ENCODE measurements around the gene NGFR. TPM values are rescaled to one million over a fixed set of nuclear protein-coding genes. Genes with fewer than 3 reads are reported as not detected.

Gene NGFR
- total RNA-seq, 2 experiments from 2014 or later: 0.16 TPM; not detected in 1

- H3K27ac Mint-ChIP-seq: no peak overlapping the region
- H3K4me3 Mint-ChIP-seq: no peak overlapping the region
- H3K9me3 Mint-ChIP-seq: no peaks in the 10 kb centered on the region
- H3K36me3 Mint-ChIP-seq: no peaks in the 10 kb centered on the region
- no peak for DNase-seq
- peaks cover 16% of the 10 kb centered on the region for H3K27me3 Mint-ChIP-seq
- H3K4me1 Mint-ChIP-seq: peaks cover 6% of the 10 kb centered on the region
Measured at GRCh38 chr17:49513044-49513395, 17.9 kb downstream of the NGFR start.

- Mint-ChIP-seq H3K36me3 (no peaks in the 10 kb centered on the region), H3K9me3 (no peaks in the 10 kb centered on the region), H3K4me1 (peaks cover 6% of the 10 kb centered on the region), H3K27me3 (peaks cover 11% of the 10 kb centered on the region), H3K27ac (no peak overlapping the region), H3K4me3 (no peak overlapping the region)
- DNase-seq: no peak
Measured at GRCh38 chr17:49513641-49514040, 18.5 kb downstream of the NGFR start.

- H3K9me3 Mint-ChIP-seq: no peaks in the 10 kb centered on the region
- H3K4me3 Mint-ChIP-seq: no peak overlapping the region
- H3K4me1 Mint-ChIP-seq: peaks cover 6% of the 10 kb centered on the region
- peaks cover 8% of the 10 kb centered on the region for H3K27me3 Mint-ChIP-seq
- H3K27ac Mint-ChIP-seq: no peak overlapping the region
- H3K36me3 Mint-ChIP-seq: no peaks in the 10 kb centered on the region
- no peak for DNase-seq
Measured at GRCh38 chr17:49514071-49514721, 19.1 kb downstream of the NGFR start.

- peaks cover 6% of the 10 kb centered on the region for H3K4me1 Mint-ChIP-seq
- no peak overlapping the region for H3K4me3 Mint-ChIP-seq
- no peaks in the 10 kb centered on the region for H3K36me3 Mint-ChIP-seq
- H3K9me3 Mint-ChIP-seq: no peaks in the 10 kb centered on the region
- no peak for DNase-seq
- peaks cover 8% of the 10 kb centered on the region for H3K27me3 Mint-ChIP-seq
- no peak overlapping the region for H3K27ac Mint-ChIP-seq
Measured at GRCh38 chr17:49515196-49515770, 20.2 kb downstream of the NGFR start.

GRCh38 chr17:49516180-49516579, 21.1 kb downstream of the NGFR start:
- H3K4me1 Mint-ChIP-seq: peaks cover 6% of the 10 kb centered on the region

GRCh38 chr17:49518346-49519078, 23.4 kb downstream of the NGFR start:
- H3K27me3 Mint-ChIP-seq: no peaks in the 10 kb centered on the region

More at GRCh38 chr17:49516180-49516579, 21.1 kb downstream of the NGFR start:
- no peak overlapping the region for H3K27ac Mint-ChIP-seq
- DNase-seq: no peak
- no peaks in the 10 kb centered on the region for H3K36me3 Mint-ChIP-seq
- H3K4me3 Mint-ChIP-seq: no peak overlapping the region
- H3K9me3 Mint-ChIP-seq: no peaks in the 10 kb centered on the region
- H3K27me3 Mint-ChIP-seq: peaks cover 3% of the 10 kb centered on the region

GRCh38 chr17:49519781-49520180, 24.7 kb downstream of the NGFR start:
- no peak for DNase-seq
- no peaks in the 10 kb centered on the region for H3K36me3 Mint-ChIP-seq

More at GRCh38 chr17:49518346-49519078, 23.4 kb downstream of the NGFR start:
- peaks cover 8% of the 10 kb centered on the region for H3K4me1 Mint-ChIP-seq
- no peak overlapping the region for H3K27ac Mint-ChIP-seq
- no peaks in the 10 kb centered on the region for H3K9me3 Mint-ChIP-seq
- no peak for DNase-seq
- H3K4me3 Mint-ChIP-seq: no peak overlapping the region
- H3K36me3 Mint-ChIP-seq: no peaks in the 10 kb centered on the region

GRCh38 chr17:49520386-49521087, 25.4 kb downstream of the NGFR start:
- H3K36me3 Mint-ChIP-seq: no peaks in the 10 kb centered on the region
- DNase-seq: no peak
- H3K4me1 Mint-ChIP-seq: peaks cover 5% of the 10 kb centered on the region
- no peak overlapping the region for H3K27ac Mint-ChIP-seq
- no peaks in the 10 kb centered on the region for H3K9me3 Mint-ChIP-seq
- no peaks in the 10 kb centered on the region for H3K27me3 Mint-ChIP-seq
- H3K4me3 Mint-ChIP-seq: no peak overlapping the region

More at GRCh38 chr17:49519781-49520180, 24.7 kb downstream of the NGFR start:
- no peak overlapping the region for H3K4me3 Mint-ChIP-seq
- no peaks in the 10 kb centered on the region for H3K9me3 Mint-ChIP-seq
- H3K27ac Mint-ChIP-seq: no peak overlapping the region
- peaks cover 11% of the 10 kb centered on the region for H3K4me1 Mint-ChIP-seq
- no peaks in the 10 kb centered on the region for H3K27me3 Mint-ChIP-seq

GRCh38 chr17:49521088-49521450, 26.0 kb downstream of the NGFR start:
- no peaks in the 10 kb centered on the region for H3K27me3 Mint-ChIP-seq
- DNase-seq: no peak

GRCh38 chr17:49521471-49522356, 26.6 kb downstream of the NGFR start:
- no peak overlapping the region for H3K4me3 Mint-ChIP-seq
- no peak overlapping the region for H3K27ac Mint-ChIP-seq
- H3K27me3 Mint-ChIP-seq: peaks cover under 1% of the 10 kb centered on the region
- H3K36me3 Mint-ChIP-seq: no peaks in the 10 kb centered on the region
- DNase-seq: no peak
- H3K9me3 Mint-ChIP-seq: no peaks in the 10 kb centered on the region
- H3K4me1 Mint-ChIP-seq: peaks cover 5% of the 10 kb centered on the region

More at GRCh38 chr17:49521088-49521450, 26.0 kb downstream of the NGFR start:
- Mint-ChIP-seq H3K4me3 (no peak overlapping the region), H3K36me3 (no peaks in the 10 kb centered on the region), H3K4me1 (peaks cover 5% of the 10 kb centered on the region), H3K27ac (no peak overlapping the region), H3K9me3 (no peaks in the 10 kb centered on the region)

GRCh38 chr17:49522357-49522890, 27.3 kb downstream of the NGFR start:
- peaks cover 5% of the 10 kb centered on the region for H3K27me3 Mint-ChIP-seq
- H3K4me1 Mint-ChIP-seq: peaks cover 5% of the 10 kb centered on the region
- H3K9me3 Mint-ChIP-seq: no peaks in the 10 kb centered on the region
- H3K36me3 Mint-ChIP-seq: no peaks in the 10 kb centered on the region
- no peak overlapping the region for H3K4me3 Mint-ChIP-seq
- H3K27ac Mint-ChIP-seq: no peak overlapping the region
- no peak for DNase-seq

GRCh38 chr17:49523196-49523595, 28.1 kb downstream of the NGFR start:
- Mint-ChIP-seq H3K9me3 (no peaks in the 10 kb centered on the region), H3K4me3 (no peak overlapping the region), H3K36me3 (no peaks in the 10 kb centered on the region), H3K4me1 (peaks cover 5% of the 10 kb centered on the region), H3K27me3 (peaks cover 8% of the 10 kb centered on the region), H3K27ac (no peak overlapping the region)
- no peak for DNase-seq

GRCh38 chr17:49523706-49524472, 28.8 kb downstream of the NGFR start:
- Mint-ChIP-seq H3K4me1 (peaks cover 5% of the 10 kb centered on the region), H3K4me3 (no peak overlapping the region), H3K27me3 (peaks cover 12% of the 10 kb centered on the region), H3K9me3 (no peaks in the 10 kb centered on the region), H3K36me3 (no peaks in the 10 kb centered on the region), H3K27ac (no peak overlapping the region)
- DNase-seq: peak; percentile 54

Data from activated naive CD8-positive, alpha-beta T cell treated with anti-CD3 and anti-CD28 coated beads for 36 hours (primary cell).